Small intestine (tissue), 7 donors: ENCODE measurements around the gene TADA2A. TPM values are rescaled to one million over a fixed set of nuclear protein-coding genes. Genes with fewer than 3 reads are reported as not detected.

Experiments
- DNase-seq, 2 donors: peaks; one replicate each; pipeline versions ENCODE4 v3.0.0 to v3.0.0-alpha.2; 2013
- FAIRE-seq: peaks from 2 replicates; lab custom pipeline; 2012; peaks lifted over from hg19 to GRCh38; lab: Jason Lieb, UNC
- H3K27ac ChIP-seq, 3 donors: one replicate each; pipeline ENCODE4 v1.5.1; 2013; ENCODE audit warnings: low read length in 2 of 3, mild to moderate bottlenecking in 2 of 3, control low read depth in 1 of 3, inconsistent platforms in 1 of 3, low read depth in 1 of 3, moderate library complexity in 1 of 3
- H3K27me3 ChIP-seq, 3 donors: one replicate each; pipeline ENCODE4 v1.6.1; 2013; ENCODE audit warnings: low read length in 3 of 3, inconsistent platforms in 1 of 3; ENCODE audit not compliant: control insufficient read depth in 3 of 3, insufficient read depth in 3 of 3
- H3K36me3 ChIP-seq, 3 donors: one replicate each; pipeline ENCODE4 v1.6.1; 2013; ENCODE audit warnings: low read length in 3 of 3, inconsistent platforms in 1 of 3, low read depth in 1 of 3, mild to moderate bottlenecking in 1 of 3, moderate library complexity in 1 of 3; ENCODE audit not compliant: control insufficient read depth in 3 of 3, insufficient read depth in 2 of 3
- H3K4me1 ChIP-seq, 3 donors: one replicate each; pipeline ENCODE4 v1.6.1; 2013; ENCODE audit warnings: low read length in 2 of 3, inconsistent platforms in 1 of 3, low read depth in 1 of 3, mild to moderate bottlenecking in 1 of 3, moderate library complexity in 1 of 3; ENCODE audit not compliant: control insufficient read depth in 3 of 3, insufficient read depth in 2 of 3
- H3K4me3 ChIP-seq, 3 donors: one replicate each; pipeline ENCODE4 v1.5.1; 2013; ENCODE audit warnings: low read length in 3 of 3, control low read depth in 1 of 3, inconsistent platforms in 1 of 3, low read depth in 1 of 3, mild to moderate bottlenecking in 1 of 3, moderate library complexity in 1 of 3
- H3K9me3 ChIP-seq, 2 donors: one replicate each; pipeline ENCODE4 v1.6.1; 2013; ENCODE audit warnings: low read depth in 1 of 2, low read length in 1 of 2; ENCODE audit not compliant: control insufficient read depth in 2 of 2, insufficient read depth in 1 of 2
- WGBS, 3 donors: extraction: QIAGEN DNeasy Blood & Tissue Kit; methylation state at CpG; one replicate each; pipeline ENCODE4 v1.1.7; 2013; 5-methylcytosine and 5-hydroxymethylcytosine counted together
- polyA plus RNA-seq, 4 donors: library from polyadenylated mRNA; stranded (reverse) in 3 of 4; unstranded in 1 of 4; fragments of 200-250 nt in 3 of 4; fragments of 120-200 nt in 1 of 4; gene quantifications; one replicate each; pipeline versions ENCODE4 v1.2.1 to v1.2.3, GENCODE V29; 2013
- donor health status: healthy with polysubstance abuse.
- donor health status: control.
- donor health status: control.
- donor health status: Bipolar disorder and iron deficiency.
- donor health status: healthy.

TADA2A gene
- polyA plus RNA-seq, 4 donors, result 7.4 to 20.8 (median 8.5) TPM

DNA sequence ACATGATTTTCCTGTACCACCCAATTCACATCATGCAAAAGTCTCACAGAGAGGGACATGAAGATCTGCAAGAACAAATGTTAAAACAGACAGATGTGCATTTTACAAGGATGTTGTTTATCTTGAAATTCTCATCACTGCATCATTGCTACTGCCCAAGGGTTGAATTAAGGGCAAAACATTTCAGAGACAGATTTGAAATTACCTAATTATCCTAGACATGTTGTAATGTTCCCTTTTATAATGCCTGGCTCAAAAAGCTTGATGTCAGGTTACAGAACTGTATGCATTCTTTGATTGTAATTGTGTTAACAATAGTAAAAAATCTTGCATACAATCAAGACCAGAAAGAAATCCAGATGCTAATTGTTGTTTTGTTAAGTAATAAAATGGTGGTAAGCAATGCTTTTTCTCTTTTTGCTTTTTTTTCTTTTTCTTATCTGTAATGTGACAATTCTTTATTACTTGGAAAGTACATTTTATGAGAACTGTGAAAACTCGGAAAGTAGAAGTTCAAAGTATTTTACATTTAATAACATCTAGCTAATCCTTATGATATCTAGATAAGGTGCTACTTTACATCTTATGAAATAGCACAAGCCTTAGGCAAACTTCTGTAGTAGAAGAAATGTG, 79.4 kb downstream of the TADA2A start:
- no peaks in the 10 kb centered on the region for H3K36me3 ChIP-seq
- peaks cover 0 to 18% (median 3%) of the 10 kb centered on the region in 3 donors for H3K4me1 ChIP-seq
- 52 to 66% (median 65%) methylated on average over 1 of the region's 1 CpG for WGBS, 3 donors
- H3K27me3 ChIP-seq, result no peaks in the 10 kb centered on the region
- no peak overlapping the region for H3K4me3 ChIP-seq
- no peaks in the 10 kb centered on the region for H3K9me3 ChIP-seq
- FAIRE-seq, result no peak
- no peak for DNase-seq
- no peak overlapping the region for H3K27ac ChIP-seq

DNA sequence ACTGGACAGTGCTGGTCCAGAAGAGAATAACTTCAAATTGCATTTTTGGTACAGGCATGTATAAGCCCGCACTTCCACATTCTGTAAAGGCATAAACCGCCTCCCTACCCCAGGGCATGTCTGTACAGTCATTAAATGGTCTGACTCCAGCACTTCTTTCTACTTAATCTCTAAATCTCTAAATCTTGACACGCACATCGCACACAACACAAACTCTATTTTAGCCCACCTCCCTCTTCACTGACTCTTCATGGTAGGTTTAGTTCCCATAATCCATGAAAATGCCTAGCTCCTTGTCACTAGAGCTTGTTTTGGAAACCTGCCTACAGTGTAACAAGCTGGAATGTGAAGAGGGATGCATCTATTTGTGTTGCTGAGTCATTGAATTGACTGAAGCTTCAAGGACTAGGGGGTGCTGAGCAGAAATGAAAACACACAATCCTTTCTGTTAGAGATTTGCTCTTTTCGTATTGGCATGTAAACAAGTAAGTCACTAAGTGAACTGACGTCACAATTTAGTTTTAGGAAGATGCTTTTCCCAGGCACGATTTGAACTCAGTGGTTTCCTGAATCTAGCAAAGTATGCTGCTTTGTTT, 81.4 kb downstream of the TADA2A start:
- H3K27ac ChIP-seq, result peak overlapping the region in 2 of 3 donors; percentile 33 to 68
- H3K9me3 ChIP-seq, result no peaks in the 10 kb centered on the region
- DNase-seq (peak; percentile 26 to 53), FAIRE-seq (no peak)
- peak overlapping the region in 1 of 3 donors; percentile 85 for H3K4me3 ChIP-seq
- no peaks in the 10 kb centered on the region for H3K27me3 ChIP-seq
- peaks cover 0 to 21% (median 3%) of the 10 kb centered on the region in 3 donors for H3K4me1 ChIP-seq
- H3K36me3 ChIP-seq, result no peaks in the 10 kb centered on the region
- WGBS, 3 donors, result 30 to 39% (median 37%) methylated on average over 7 of the region's 7 CpGs

DNA sequence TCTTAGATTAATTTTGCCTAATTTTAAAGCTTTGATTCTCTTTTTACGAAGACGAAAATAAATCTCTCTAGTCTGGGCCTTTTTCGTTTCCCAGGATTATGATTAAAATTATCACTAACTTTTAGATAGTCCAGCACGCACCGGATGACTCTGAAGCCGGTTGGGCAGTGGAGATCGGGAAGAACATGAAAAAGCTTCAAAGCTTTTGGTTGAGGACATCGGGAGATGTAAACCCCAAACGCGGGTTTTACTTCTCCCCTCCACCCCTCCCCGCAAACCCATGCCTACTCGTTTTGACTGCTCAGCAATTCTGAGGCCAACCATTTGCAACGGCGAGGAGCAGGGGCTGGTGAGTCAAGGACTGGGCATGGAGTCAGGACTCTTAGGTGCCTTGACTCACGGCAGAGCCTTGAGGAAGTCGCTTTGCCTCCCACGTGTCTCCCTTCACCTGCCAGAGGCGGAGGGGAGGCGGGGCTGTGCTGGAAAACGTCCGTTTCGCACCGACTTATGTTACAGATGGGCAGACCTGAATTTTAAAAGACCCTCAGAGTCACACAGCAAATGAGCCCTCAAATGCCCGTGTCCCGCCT, 82.0 kb downstream of the TADA2A start:
- DNase-seq (peak; percentile 85 to 90), FAIRE-seq (no peak)
- H3K9me3 ChIP-seq, result no peaks in the 10 kb centered on the region
- H3K27ac ChIP-seq, result peak overlapping the region in 2 of 3 donors; percentile 67 to 87
- peak overlapping the region; percentile 48 to 85 (median 57) for H3K4me3 ChIP-seq
- H3K36me3 ChIP-seq, result no peaks in the 10 kb centered on the region
- H3K27me3 ChIP-seq, result no peaks in the 10 kb centered on the region
- H3K4me1 ChIP-seq, result peaks cover 0 to 21% (median 3%) of the 10 kb centered on the region in 3 donors
- 0 to 2% (median 1%) methylated on average over 25 of the region's 25 CpGs for WGBS, 3 donors

DNA sequence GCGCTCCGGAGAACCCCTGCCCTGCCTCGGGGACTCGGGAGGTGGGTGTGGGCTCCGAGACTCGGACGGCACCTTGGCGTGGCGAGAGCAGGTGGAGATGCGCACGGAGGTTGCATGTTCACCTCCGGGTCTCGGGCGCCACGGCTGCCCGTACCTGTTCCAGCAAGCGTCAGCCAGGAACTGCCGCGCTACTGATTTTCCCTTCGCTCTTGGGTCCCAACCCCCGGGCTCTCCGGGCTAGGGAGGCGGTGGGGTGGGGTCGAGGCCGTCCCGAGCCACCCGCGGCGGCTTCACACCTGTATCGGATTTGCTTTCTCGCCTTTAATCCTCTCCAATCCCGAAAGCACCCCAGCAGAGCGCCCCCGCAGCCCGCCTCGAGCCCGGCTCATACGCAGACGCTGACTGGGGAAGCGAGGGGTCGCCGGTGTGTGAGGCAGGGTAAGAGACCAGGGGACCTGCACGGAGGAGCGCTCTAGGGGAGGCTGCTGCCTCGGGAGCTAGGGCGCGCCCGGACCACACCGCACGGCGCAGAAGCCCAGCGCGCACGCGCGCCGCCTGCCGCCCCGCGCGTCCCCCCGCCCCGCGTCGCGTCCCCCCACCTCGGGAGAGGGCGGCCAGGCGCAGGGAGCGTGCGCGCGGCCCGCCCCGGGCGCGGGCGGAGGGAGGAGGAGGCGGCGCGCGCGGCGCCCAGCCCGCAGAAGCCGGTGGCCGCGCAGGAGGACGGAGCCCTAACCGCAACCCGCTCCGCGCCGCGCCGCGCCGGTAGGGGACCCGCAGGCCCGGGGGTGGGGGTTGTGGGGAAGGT, 82.7 kb downstream of the TADA2A start, which contains the start of gene DUSP14:
DUSP14 (plus strand) TSS at position 695 of the 805 bp plus-strand sequence. CDS start 22,382 bp downstream, outside the sequence.
- WGBS, 3 donors, result 0 to 1% (median 1%) methylated on average over 63 to 100 of the region's 100 CpGs

DNA sequence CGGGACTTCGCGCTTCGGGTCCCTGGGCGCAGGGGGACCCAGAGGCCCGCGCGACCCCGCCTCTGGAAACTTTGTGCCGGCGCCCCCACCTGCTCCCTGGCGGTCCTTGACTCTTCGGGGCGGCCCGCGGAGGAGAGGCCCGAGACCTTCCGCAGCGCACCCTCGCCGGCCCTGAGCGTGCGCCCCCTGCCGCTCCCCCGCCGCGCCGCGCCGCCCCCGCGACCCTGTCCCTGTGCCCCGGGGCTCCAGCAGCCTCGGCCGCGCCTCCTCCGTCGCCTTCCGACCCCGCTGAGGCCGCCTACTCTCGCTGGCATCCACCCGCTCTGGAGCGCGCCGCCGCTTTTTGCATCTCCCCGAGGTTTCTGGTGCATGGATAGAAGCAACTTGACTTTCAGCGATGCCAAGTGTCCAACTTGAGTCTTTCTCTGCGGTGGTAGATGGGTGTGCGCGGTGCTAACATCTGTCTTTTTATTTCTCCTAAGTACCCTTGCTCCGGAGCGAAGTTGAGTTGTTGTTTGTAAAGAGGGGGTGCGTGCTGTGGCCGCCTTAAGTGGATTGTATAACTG, 83.4 kb downstream of the TADA2A start:
- FAIRE-seq (no peak), DNase-seq (peak; percentile 29 to 83)
- 1% methylated on average over 22 to 56 of the region's 56 CpGs for WGBS, 3 donors
- peaks cover 0 to 21% (median 3%) of the 10 kb centered on the region in 3 donors for H3K4me1 ChIP-seq
- no peaks in the 10 kb centered on the region for H3K9me3 ChIP-seq
- H3K4me3 ChIP-seq, result peak overlapping the region; percentile 48 to 57 (median 56)
- H3K27ac ChIP-seq, result peak overlapping the region in 1 of 3 donors; percentile 19
- H3K27me3 ChIP-seq, result no peaks in the 10 kb centered on the region
- no peaks in the 10 kb centered on the region for H3K36me3 ChIP-seq

More for the DNA sequence above, 82.7 kb downstream of the TADA2A start, which contains the start of gene DUSP14:
- Histone ChIP-seq H3K27ac (peak within 1 kb of the TSS; percentile 27 to 87 (median 67)), H3K4me1 (peaks cover 0 to 21% (median 3%) of the 10 kb centered on the region in 3 donors), H3K4me3 (peak within 1 kb of the TSS; percentile 48 to 85 (median 57)), H3K36me3 (no peaks in the 10 kb centered on the region), H3K27me3 (no peaks in the 10 kb centered on the region), H3K9me3 (no peaks in the 10 kb centered on the region)
- FAIRE-seq (no peak), DNase-seq (peak; percentile 65 to 93)

DNA sequence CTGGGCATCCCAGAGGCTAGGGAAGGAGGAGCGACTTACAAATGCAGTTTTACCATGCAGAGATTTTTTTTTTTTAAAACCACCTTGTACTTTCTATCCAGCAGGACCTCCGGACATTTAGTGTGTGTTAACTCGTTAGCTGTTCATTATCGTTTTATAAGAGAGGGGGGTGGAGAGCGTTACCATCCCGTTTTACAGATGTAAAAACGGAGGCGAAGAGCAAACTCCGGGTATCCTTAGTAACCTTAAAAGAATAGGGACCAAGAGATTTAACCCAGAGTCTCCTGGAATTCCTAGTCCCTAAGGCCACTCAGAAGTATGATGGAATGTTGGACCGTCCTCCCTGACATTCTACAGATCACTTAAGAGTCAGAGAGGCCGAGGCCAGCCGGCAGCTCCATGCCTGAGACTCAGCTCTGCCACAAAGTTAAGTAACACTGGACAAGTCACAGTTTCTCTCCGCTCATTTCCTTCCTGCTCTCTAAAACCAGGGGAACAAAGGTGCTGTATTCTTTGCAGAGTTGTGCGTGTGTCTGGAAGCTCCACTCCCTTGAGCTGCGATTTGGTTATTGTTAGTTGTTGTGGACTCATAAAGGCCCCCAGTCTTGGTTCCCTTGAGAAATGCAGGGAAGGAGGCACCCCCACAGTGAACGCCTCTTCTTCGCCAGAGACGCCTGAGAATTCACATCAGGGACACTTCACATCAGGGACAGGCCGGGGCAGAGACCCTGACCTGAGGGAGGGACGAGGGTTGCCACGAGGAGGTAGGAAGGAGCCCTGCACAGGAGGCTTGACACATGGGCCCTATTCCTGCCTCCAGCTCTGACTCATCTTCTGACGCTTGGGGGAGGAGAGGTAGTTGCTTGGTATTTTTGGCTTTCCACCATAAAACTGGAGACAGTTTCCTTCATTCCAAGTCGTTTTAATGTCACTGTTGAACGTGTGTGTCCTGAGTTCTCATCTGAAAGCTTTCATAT, 84.2 kb downstream of the TADA2A start:
- FAIRE-seq (no peak), DNase-seq (peak in 1 of 2 donors; percentile 44)
- peak overlapping the region; percentile 19 to 66 (median 21) for H3K27ac ChIP-seq
- no peaks in the 10 kb centered on the region for H3K9me3 ChIP-seq
- 41 to 70% (median 59%) methylated on average over 24 of the region's 24 CpGs for WGBS, 3 donors
- no peaks in the 10 kb centered on the region for H3K36me3 ChIP-seq
- peaks cover 0 to 21% (median 3%) of the 10 kb centered on the region in 3 donors for H3K4me1 ChIP-seq
- H3K4me3 ChIP-seq, result peak overlapping the region in 2 of 3 donors; percentile 56 to 57
- no peaks in the 10 kb centered on the region for H3K27me3 ChIP-seq

DNA sequence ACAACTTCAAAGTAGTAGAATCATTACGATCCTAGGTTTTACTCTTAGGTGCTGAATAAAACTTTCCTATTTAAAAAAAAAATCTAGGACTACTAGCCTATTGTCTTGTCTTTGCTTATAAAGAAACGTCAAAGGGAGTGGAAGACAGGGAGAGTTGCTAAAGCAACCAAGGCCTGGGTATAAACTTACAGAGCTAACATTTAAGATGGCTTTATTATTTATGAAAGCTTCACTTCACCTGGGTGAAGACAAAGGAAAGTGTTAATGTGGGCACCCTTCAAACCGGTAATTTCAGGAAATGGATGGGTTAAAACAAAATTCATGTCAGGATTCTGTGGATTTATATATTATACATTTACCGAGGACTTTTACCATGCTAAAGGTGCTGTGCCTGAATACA, 85.5 kb downstream of the TADA2A start:
- WGBS, 3 donors, result 64 to 66% (median 64%) methylated on average over 4 of the region's 4 CpGs

More for the DNA sequence above, 85.5 kb downstream of the TADA2A start:
- FAIRE-seq, result no peak
- H3K27ac ChIP-seq, result no peak overlapping the region
- no peaks in the 10 kb centered on the region for H3K27me3 ChIP-seq
- no peak for DNase-seq
- no peaks in the 10 kb centered on the region for H3K36me3 ChIP-seq
- no peaks in the 10 kb centered on the region for H3K9me3 ChIP-seq
- H3K4me1 ChIP-seq, result peaks cover 0 to 21% (median 3%) of the 10 kb centered on the region in 3 donors
- H3K4me3 ChIP-seq, result no peak overlapping the region
